Sigmoid colon (tissue), 3 donors: Measurements from ENCODE around the gene SUSD1.

Experiments
- CTCF ChIP-seq, 4 experiments: fragments of 450-650 bp in 3 of 4; fragments of 200-600 bp in 1 of 4; IDR thresholded peaks; one replicate each; pipeline ENCODE4 v1.5.1; 2016 to 2019; ENCODE audit warnings: antibody characterized with exemption in 4 of 4, mild to moderate bottlenecking in 3 of 4, moderate library complexity in 2 of 4
- POLR2A ChIP-seq, 2 donors: fragments of 450-650 bp; IDR thresholded peaks; one replicate each; pipeline ENCODE4 v1.6.1; 2016; ENCODE audit warnings: antibody characterized with exemption in 2 of 2, mild to moderate bottlenecking in 2 of 2, moderate library complexity in 2 of 2

- no peak for TF ChIP-seq CTCF (IDR thresholded peaks at IDR 0.05)
- TF ChIP-seq POLR2A (IDR thresholded peaks at IDR 0.05), result no peak
These were observed 70.7 kb downstream of the SUSD1 start for GRCh38 chr9:112104401-112104800.
